HFF-Myc (cell line): ENCODE data around the gene FCMR.

Source experiments
- DNase-seq: peaks from one replicate; pipeline ENCODE4 v3.0.0-alpha.2; 2011; ENCODE audit warnings: low read depth; ENCODE audit errors: extremely low read depth
- H3K4me3 ChIP-seq: replicated peaks from 2 replicates; pipeline ENCODE4 v1.5.1; 2011; ENCODE audit warnings: low read depth, mild to moderate bottlenecking, control low read depth, low read length
- CTCF ChIP-seq: IDR thresholded peaks from 2 replicates; pipeline ENCODE4 v1.5.1; 2012; ENCODE audit warnings: mild to moderate bottlenecking, low read depth, low read length, control low read depth; ENCODE audit errors: missing control alignments

Gene FCMR

GRCh38 chr1:206896261-206896660, 25.5 kb downstream of the FCMR start:
- no peak overlapping the region for H3K4me3 ChIP-seq
- DNase-seq: no peak
- TF ChIP-seq CTCF: no peak

GRCh38 chr1:206895837-206896242, 25.9 kb downstream of the FCMR start:
- peak; percentile 93 for DNase-seq
- no peak for TF ChIP-seq CTCF
- no peak overlapping the region for H3K4me3 ChIP-seq

- H3K4me3 ChIP-seq: no peak overlapping the region
- no peak for TF ChIP-seq CTCF
- DNase-seq: no peak
These were observed 26.4 kb downstream of the FCMR start for GRCh38 chr1:206895325-206895724.

- TF ChIP-seq CTCF: no peak
- DNase-seq: no peak
- no peak overlapping the region for H3K4me3 ChIP-seq
These were observed 28.4 kb downstream of the FCMR start for GRCh38 chr1:206893380-206893779.

GRCh38 chr1:206892351-206892984, 29.3 kb downstream of the FCMR start:
- no peak for DNase-seq
- no peak overlapping the region for H3K4me3 ChIP-seq
- no peak for TF ChIP-seq CTCF

- TF ChIP-seq CTCF: no peak
- DNase-seq: no peak
- no peak overlapping the region for H3K4me3 ChIP-seq
These were observed 30.3 kb downstream of the FCMR start for GRCh38 chr1:206891412-206891811.
